ENCODE data around the gene TMEM186. TPM values are rescaled to one million over a fixed set of nuclear protein-coding genes. Genes with fewer than 3 reads are reported as not detected.

The TMEM186 gene
- total RNA-seq, 4 donors from 2014 or later: 1.8 to 10.3 (median 9.7) TPM; not detected in 1

GRCh38 chr16:8818504-8819270 is 21.2 kb upstream of the TMEM186 start:
- intact Hi-C loops (cut with DNase I; ENCODE audit: low total_unique reads) (no loop called here), in situ Hi-C loops (cut with MboI; ENCODE audit: low pct_ligation_motif_present in 1 of 4, low pct_unique_long_range_greater_than_20kb in 1 of 4, low sequenced_read_pairs in 3 of 4) (no loop called here)
- H3K4me3 ChIP-seq: no peak overlapping the region
- 84 to 100% methylated on average over 1 to 10 of the region's 10 CpGs for WGBS, 2 donors (ENCODE audit: low coverage in 1 of 2)
- no peaks in the 10 kb centered on the region for H3K9me3 ChIP-seq
- no peak overlapping the region for H3K27ac ChIP-seq
- TF ChIP-seq POLR2AphosphoS5 (IDR thresholded peaks at IDR 0.05): no peak
- H3K4me1 ChIP-seq: no peaks in the 10 kb centered on the region
- H3K36me3 ChIP-seq: peaks cover 0 to 46% (median 14%) of the 10 kb centered on the region in 4 donors
- no peaks in the 10 kb centered on the region for H3K27me3 ChIP-seq
- no peak for DNase-seq

DNA sequence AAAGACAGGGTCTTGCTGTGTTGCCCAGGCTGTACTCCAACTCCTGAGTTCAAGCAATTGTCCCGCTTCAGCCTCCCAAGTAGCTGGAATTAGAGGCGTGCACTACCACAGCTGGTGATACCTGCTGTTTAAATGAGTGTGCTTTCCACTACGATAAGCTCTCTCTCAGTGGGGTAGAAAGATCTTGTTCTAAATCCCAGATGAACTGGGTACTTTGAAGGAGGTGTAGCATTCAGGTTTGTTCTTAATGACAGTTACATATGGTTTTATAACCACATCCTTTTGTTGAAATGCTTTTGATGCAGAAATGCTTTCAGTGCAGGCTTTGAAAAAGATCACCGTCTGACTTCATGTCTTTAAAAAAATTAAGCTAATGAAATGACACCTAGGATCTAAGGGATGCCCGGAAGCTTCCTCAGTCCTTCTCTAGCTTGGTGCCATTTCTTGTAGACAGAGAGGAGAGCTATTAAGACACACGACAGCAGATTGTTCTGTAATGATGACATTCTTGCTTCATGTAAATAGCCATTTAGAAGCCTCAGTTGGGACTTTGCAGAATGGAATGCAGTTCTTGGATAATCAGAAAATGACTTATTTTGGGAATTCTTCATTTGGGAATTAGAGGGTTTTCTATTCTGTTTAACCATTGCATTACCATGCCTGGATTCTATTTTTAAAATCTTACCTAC is 19.7 kb upstream of the TMEM186 start:
- TF ChIP-seq POLR2AphosphoS5 (IDR thresholded peaks at IDR 0.05) (no peak), POLR2A (IDR thresholded peaks at IDR 0.05) (no peak), EP300 (IDR thresholded peaks at IDR 0.05; ENCODE audit: low read depth) (no peak)
- TF ChIP-seq, protein P1, sequence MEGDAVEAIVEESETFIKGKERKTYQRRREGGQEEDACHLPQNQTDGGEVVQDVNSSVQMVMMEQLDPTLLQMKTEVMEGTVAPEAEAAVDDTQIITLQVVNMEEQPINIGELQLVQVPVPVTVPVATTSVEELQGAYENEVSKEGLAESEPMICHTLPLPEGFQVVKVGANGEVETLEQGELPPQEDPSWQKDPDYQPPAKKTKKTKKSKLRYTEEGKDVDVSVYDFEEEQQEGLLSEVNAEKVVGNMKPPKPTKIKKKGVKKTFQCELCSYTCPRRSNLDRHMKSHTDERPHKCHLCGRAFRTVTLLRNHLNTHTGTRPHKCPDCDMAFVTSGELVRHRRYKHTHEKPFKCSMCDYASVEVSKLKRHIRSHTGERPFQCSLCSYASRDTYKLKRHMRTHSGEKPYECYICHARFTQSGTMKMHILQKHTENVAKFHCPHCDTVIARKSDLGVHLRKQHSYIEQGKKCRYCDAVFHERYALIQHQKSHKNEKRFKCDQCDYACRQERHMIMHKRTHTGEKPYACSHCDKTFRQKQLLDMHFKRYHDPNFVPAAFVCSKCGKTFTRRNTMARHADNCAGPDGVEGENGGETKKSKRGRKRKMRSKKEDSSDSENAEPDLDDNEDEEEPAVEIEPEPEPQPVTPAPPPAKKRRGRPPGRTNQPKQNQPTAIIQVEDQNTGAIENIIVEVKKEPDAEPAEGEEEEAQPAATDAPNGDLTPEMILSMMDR (IDR thresholded peaks at IDR 0.05): no peak
- H3K27ac ChIP-seq: no peak overlapping the region
- in situ Hi-C loops (cut with MboI; ENCODE audit: low pct_ligation_motif_present in 1 of 4, low pct_unique_long_range_greater_than_20kb in 1 of 4, low sequenced_read_pairs in 3 of 4) (no loop called here), intact Hi-C loops (cut with DNase I; ENCODE audit: low total_unique reads) (no loop called here)
- H3K27me3 ChIP-seq: no peaks in the 10 kb centered on the region
- no peaks in the 10 kb centered on the region for H3K9me3 ChIP-seq
- H3K4me3 ChIP-seq: no peak overlapping the region
- peaks cover 0 to 61% (median 24%) of the 10 kb centered on the region in 4 donors for H3K36me3 ChIP-seq
- WGBS, 2 donors (ENCODE audit: low coverage in 1 of 2): 71 to 90% methylated on average over 5 to 6 of the region's 6 CpGs
- no peaks in the 10 kb centered on the region for H3K4me1 ChIP-seq
- no peak for DNase-seq

- Histone ChIP-seq H3K9me3 (no peaks in the 10 kb centered on the region), H3K4me3 (no peak overlapping the region), H3K4me1 (no peaks in the 10 kb centered on the region), H3K27ac (no peak overlapping the region), H3K27me3 (no peaks in the 10 kb centered on the region), H3K36me3 (peaks cover 0 to 86% (median 38%) of the 10 kb centered on the region in 4 donors)
- TF ChIP-seq POLR2A (IDR thresholded peaks at IDR 0.05) (no peak), POLR2AphosphoS5 (IDR thresholded peaks at IDR 0.05) (no peak), EP300 (IDR thresholded peaks at IDR 0.05; ENCODE audit: low read depth) (no peak)
- DNase-seq: no peak
- intact Hi-C loops (cut with DNase I; ENCODE audit: low total_unique reads): no loop called here
- 74 to 86% methylated on average over 6 to 14 of the region's 14 CpGs for WGBS, 2 donors (ENCODE audit: low coverage in 1 of 2)
- in situ Hi-C loops (cut with MboI; ENCODE audit: low pct_ligation_motif_present in 1 of 4, low pct_unique_long_range_greater_than_20kb in 1 of 4, low sequenced_read_pairs in 3 of 4): no loop called here
Observed at GRCh38 chr16:8814095-8814806, 16.8 kb upstream of the TMEM186 start.

- in situ Hi-C loops (cut with MboI; ENCODE audit: low pct_ligation_motif_present in 1 of 4, low pct_unique_long_range_greater_than_20kb in 1 of 4, low sequenced_read_pairs in 3 of 4) (no loop called here), intact Hi-C loops (cut with DNase I; ENCODE audit: low total_unique reads) (no loop called here)
- H3K4me1 ChIP-seq: no peaks in the 10 kb centered on the region
- no peak overlapping the region for H3K4me3 ChIP-seq
- no peak for DNase-seq
- H3K36me3 ChIP-seq: peaks cover 0 to 86% (median 44%) of the 10 kb centered on the region in 4 donors
- no peaks in the 10 kb centered on the region for H3K9me3 ChIP-seq
- H3K27me3 ChIP-seq: no peaks in the 10 kb centered on the region
- TF ChIP-seq EP300 (IDR thresholded peaks at IDR 0.05; ENCODE audit: low read depth): no peak
- TF ChIP-seq, protein P1 (IDR thresholded peaks at IDR 0.05): no peak
- H3K27ac ChIP-seq: no peak overlapping the region
- 69 to 85% methylated on average over 12 of the region's 12 CpGs for WGBS, 2 donors (ENCODE audit: low coverage in 1 of 2)
Observed at GRCh38 chr16:8812162-8812843, 14.9 kb upstream of the TMEM186 start.

All from transverse colon (tissue), 4 donors.